Transverse colon (tissue), 4 donors: ENCODE data around the gene KIAA0232.

Source experiments
- CTCF ChIP-seq, 5 experiments: fragments of 200-600 bp in 3 of 5; fragments of 450-650 bp in 2 of 5; sonication (generic) in 3 of 5; IDR thresholded peaks; 1 replicate in 2 of 5; 2 replicates in 3 of 5; pipeline ENCODE4 v1.5.1; 2016 to 2017; ENCODE audit warnings: antibody characterized with exemption in 5 of 5, inconsistent platforms in 3 of 5, mild to moderate bottlenecking in 2 of 5, moderate library complexity in 1 of 5
- EP300 ChIP-seq: sonication (generic); formaldehyde crosslinking; IDR thresholded peaks from one replicate; pipeline ENCODE4 v1.6.1; 2017; ENCODE audit warnings: antibody characterized with exemption, low read depth
- POLR2A ChIP-seq: fragments of 450-650 bp; IDR thresholded peaks from one replicate; pipeline ENCODE4 v1.6.1; 2016; ENCODE audit warnings: antibody characterized with exemption, mild to moderate bottlenecking, moderate library complexity
- POLR2AphosphoS5 ChIP-seq, 3 donors: sonication (generic); formaldehyde crosslinking; IDR thresholded peaks; one replicate each; pipeline ENCODE4 v1.6.1; 2016; ENCODE audit warnings: antibody characterized with exemption in 3 of 3

- TF ChIP-seq CTCF (IDR thresholded peaks at IDR 0.05): no peak
- TF ChIP-seq POLR2A: no peak
- no peak for TF ChIP-seq EP300
- TF ChIP-seq POLR2AphosphoS5 (IDR thresholded peaks at IDR 0.05): no peak
These were observed 94.5 kb downstream of the KIAA0232 start for GRCh38 chr4:6877067-6877466.
